NCI-H1092 treated with DMSO at 0.1 percent for 48 hours (cell line): ENCODE data around the gene PTCHD1.
A peak's percentile ranks its signal among the peaks of the same experiment; 100 is the strongest.

Source experiments
- DNase-seq: peaks from one replicate; lab custom pipeline; 2025; lab: John Stamatoyannopoulos, UW

The PTCHD1 gene

DNA sequence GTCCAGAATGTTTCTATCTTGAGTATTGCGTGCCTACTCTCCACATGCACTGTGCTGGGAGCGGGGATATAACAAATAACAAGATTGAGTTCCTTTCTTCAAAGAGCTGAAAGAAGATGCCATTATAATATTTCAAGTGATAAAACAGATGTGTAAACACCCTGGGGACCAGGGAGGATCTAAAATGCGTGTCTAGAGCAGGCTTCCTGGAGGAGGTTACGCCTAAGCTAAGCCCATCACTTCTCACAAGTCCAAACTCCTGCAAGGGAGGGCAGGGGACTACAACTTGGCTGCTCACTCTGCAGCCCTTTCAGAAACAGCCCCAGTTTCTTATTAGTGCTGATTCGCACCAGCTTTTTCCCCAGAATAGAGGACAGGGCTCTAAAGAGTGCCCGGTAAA is 21.5 kb downstream of the PTCHD1 start:
- DNase-seq = no peak

- no peak for DNase-seq
These were observed 29.8 kb downstream of the PTCHD1 start for GRCh38 chrX:23364416-23364815.

DNA sequence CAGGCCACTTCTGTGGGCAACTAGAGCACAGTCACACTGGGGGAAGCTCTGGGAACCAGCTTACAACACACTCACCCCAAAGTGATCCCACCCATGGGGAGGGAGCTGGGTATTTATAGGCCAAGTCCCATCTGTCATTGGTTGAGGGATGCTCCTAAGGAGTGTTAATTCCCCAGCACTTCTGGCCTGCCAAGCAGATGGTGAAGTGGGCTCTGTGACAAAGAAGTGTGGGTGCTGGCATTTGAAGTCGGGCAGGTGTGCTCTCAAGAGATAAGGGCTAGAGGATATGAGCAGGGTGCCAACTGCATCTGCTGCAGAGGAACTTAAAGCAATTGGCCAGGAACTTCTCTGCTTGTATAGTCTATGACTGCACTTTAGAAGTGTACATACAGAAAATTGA is 30.9 kb downstream of the PTCHD1 start:
- no peak for DNase-seq

DNA sequence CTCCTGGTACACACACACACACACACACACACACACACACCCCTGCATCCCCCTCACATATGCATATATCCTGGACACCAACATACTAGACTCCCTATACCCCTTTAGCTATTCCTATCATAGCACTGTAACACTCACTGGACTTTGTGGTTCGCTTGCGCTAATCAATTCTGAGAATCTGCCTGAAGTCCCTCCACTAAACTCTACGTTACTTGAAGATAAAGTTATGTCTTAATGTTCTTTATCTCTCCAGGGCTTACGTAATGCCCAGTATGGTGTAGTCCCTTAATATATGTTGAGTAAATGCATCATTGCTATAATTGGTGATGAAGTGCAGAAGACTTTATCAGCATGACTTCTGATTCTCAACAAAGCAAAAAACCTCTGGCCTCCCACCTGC is 32.3 kb downstream of the PTCHD1 start:
- no peak for DNase-seq

- no peak for DNase-seq
These were observed 34.4 kb downstream of the PTCHD1 start for GRCh38 chrX:23369027-23369426.

- no peak for DNase-seq
These were observed 37.7 kb downstream of the PTCHD1 start for GRCh38 chrX:23372220-23372902.

GRCh38 chrX:23373129-23373804 is 38.6 kb downstream of the PTCHD1 start:
- DNase-seq = no peak

GRCh38 chrX:23374291-23374690 is 39.6 kb downstream of the PTCHD1 start:
- no peak for DNase-seq

GRCh38 chrX:23376581-23376980 is 41.9 kb downstream of the PTCHD1 start:
- no peak for DNase-seq

DNA sequence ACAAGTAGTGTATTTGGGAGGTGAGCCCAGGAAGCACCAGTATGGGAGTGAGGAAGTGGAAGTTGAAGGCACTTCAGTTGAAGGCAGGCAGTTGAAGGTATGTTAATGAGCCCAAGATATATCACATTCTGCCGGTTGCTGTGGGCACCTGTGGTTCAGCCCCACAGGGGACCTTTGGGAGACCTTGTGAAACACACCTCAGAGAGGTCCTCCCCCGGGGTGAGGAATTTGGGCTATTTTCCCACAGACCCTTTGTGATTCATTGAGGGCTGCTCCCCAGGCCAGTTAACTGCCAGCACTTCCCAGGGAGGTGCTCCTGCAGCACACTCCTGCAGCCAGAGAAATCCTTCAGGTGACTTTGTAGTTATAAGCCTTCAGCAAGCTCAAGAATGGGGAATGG is 45.9 kb downstream of the PTCHD1 start:
- no peak for DNase-seq

GRCh38 chrX:23381099-23382087 is 46.7 kb downstream of the PTCHD1 start:
- no peak for DNase-seq

DNA sequence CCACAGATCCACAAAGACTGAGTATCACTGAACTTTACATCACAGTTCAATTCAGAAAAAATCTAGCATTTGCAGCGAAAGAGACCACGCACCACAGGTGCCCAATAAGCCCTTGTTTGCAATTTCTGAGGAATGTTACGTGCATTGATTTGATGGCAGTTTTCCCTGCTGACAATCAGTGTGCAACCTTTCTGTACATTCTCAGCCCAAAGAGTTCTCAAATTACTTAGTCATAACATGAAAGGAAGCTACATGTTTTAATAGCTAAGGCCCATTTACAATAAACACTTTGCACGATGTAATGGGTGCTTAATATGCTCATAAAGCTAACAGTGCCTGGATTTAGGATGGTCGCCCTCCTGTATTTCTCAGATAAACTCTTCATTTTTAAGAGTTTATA is 47.9 kb downstream of the PTCHD1 start:
- no peak for DNase-seq

DNA sequence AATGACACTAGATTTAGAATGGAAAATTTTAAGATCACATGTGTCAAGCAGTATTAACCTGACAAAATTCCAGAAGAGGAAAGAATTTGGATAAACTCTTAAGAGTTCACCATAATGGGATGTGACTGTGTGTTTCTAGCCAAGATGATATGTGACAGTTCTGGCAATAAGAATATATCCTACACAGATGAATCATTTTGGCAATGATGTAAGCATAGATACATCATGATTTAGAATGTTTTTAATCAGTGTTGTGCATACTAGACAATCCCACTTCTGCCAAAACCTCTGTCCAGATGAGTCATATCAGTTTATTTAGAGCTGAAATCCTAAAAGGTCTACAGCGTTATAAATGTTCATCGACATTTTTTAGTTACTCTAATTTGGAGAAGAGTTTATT is 48.8 kb downstream of the PTCHD1 start:
- DNase-seq = no peak

- DNase-seq = no peak
These were observed 50.6 kb downstream of the PTCHD1 start for GRCh38 chrX:23385242-23385641.

DNA sequence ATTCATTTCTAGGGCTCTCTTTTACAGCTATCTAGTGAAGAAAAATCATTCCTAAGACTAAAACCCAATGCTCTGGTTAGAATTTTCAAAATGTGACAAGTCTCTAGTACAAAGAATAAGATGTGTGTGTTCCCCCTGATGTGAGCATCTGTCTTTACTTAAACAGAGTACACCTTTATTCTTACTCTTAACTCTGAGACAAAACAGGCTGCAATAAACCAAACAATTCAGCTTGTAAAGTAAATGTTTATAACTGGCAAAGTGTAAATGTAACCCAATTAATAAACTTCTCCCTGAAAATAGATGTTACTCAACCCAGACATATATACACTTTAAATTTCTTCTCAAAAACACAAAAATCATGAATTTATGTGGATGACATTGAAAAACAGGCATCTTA is 51.6 kb downstream of the PTCHD1 start:
- DNase-seq = no peak

DNA sequence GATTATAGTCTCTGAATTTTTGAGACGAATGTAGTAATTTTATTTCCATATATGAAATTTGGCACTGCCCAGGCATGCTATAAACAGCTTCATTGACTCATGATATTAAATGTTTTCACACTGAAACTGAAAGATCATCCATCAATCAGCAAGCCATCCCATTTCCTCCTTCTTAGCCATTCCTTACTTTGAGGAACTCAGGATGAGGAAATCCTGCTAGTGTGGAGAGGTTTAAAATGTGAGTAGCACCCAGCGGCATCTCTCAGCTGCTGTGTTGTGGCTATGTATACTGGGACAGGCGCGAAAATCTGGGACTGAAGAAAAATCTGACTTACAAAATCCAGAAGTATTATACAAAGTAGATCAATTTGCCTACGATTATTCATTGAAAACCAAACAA is 52.1 kb downstream of the PTCHD1 start:
- DNase-seq = no peak

DNA sequence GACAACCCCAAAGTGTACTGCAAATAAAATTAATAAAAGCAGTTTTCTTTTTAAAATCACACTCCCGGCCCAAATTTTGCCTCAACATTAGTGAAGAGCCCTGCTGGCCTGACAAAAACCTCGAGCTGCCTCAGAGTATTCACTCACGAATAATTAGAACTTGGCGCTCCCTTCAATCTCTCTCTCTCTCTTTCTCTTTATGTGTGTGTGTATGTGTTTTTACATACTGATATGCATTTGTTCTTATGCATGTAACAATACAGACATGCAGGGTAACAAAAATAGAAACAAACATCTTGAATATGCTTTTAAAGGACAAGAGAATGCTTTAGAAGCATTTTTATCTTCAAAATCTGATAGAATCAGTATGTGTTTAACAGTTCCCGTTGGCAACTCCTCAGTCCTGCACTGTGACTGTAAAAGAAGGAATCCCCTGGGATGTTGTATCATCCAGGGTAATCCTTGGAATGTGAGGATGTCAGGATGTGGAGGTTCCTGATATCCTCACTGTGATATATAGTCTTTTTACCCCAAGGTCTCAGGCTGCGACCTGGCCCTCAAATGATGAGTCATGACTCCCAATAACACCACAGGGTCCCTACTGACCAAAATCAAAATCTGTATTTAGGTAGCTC is 53.0 kb downstream of the PTCHD1 start:
- DNase-seq = no peak

GRCh38 chrX:23389196-23389792 is 54.6 kb downstream of the PTCHD1 start:
- no peak for DNase-seq

GRCh38 chrX:23390979-23391378 is 56.3 kb downstream of the PTCHD1 start:
- no peak for DNase-seq

DNA sequence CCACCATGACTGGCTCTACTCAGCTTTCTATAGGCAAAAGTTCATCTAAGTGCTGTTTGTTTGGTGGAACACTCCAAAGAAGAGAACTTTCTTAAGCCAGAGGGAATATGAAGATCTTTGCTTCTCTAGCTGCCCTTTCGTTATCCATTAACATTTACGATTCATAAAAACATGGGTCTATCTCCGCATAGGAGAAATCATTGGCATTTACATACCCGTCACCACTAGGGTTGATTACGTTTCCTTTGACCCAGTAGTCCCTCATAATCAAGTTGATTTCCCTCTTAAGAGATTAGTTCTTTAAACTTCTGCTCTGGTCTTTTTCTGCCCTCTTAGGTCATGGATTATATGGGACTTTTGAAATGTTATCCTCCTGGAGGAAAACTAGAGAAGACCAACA is 57.5 kb downstream of the PTCHD1 start:
- DNase-seq = no peak

GRCh38 chrX:23394421-23394820 is 59.8 kb downstream of the PTCHD1 start:
- peak; percentile 1 for DNase-seq

GRCh38 chrX:23396263-23396662 is 61.6 kb downstream of the PTCHD1 start:
- DNase-seq = no peak
